HCT116 (cell line): Measurements from ENCODE around the gene C3orf52. TPM values are rescaled to one million over a fixed set of nuclear protein-coding genes. Genes with fewer than 3 reads are reported as not detected.

Source experiments
- ATAC-seq: fragments of 200-7000 bp; cut with Tn5 transposase; 2 replicates; pipeline ENCODE4 v1.9.1; 2020; ENCODE audit warnings: mild to moderate bottlenecking, moderate library complexity
- BruUV-seq: library from RNA; stranded (reverse); fragments of 400-500 nt; replicated peaks from 2 replicates; lab custom pipeline; 2021; lab: Mats Ljungman, UMichigan
- CTCF ChIA-PET: fragments of 300-600 bp; sonication (Branson Sonifier 250); formaldehyde crosslinking; loops from one replicate; lab custom pipeline; 2021; ENCODE audit warnings: antibody characterized with exemption; lab: Charles Lee
- POLR2A ChIA-PET: fragments of 300-600, 350-600 bp; sonication (Branson Sonifier 250); formaldehyde crosslinking; loops from one replicate; lab custom pipeline; 2021; ENCODE audit warnings: antibody characterized with exemption; lab: Charles Lee
- RAD21 ChIA-PET, 2 experiments: fragments of 300-600 bp; sonication (Branson Sonifier 250); formaldehyde crosslinking; loops; one replicate each; lab custom pipeline; 2023; ENCODE audit warnings: low total read pairs in 2 of 2; ENCODE audit not compliant: uncharacterized antibody in 2 of 2, unreplicated experiment in 2 of 2, low non-redundant PET in 1 of 2; lab: Charles Lee
- DNase-seq: peaks from one replicate; pipeline ENCODE4 v3.0.0-alpha.2; 2010; ENCODE audit warnings: low read depth, low spot score
- H2AFZ ChIP-seq: fragments of 200-600 bp; shearing (Covaris generic), sonication (generic); 2 replicates; pipeline ENCODE4 v1.6.1; 2017; ENCODE audit warnings: low read depth, mixed run types, mixed read lengths, antibody characterized with exemption, low read length; ENCODE audit not compliant: poor library complexity, severe bottlenecking
- H3K27ac ChIP-seq: 2 replicates; pipeline ENCODE4 v1.5.1; 2012; ENCODE audit warnings: low read depth, low read length
- H3K27me3 ChIP-seq: fragments of 200-600 bp; sonication (generic); 2 replicates; pipeline ENCODE4 v1.6.1; 2016; ENCODE audit warnings: mixed run types, low read length, mixed read lengths; ENCODE audit not compliant: insufficient read depth
- H3K36me3 ChIP-seq, 2 experiments: fragments of 200-500 bp in 1 of 2; fragments of 200-600 bp in 1 of 2; sonication (Bioruptor generic) in 1 of 2; sonication (generic) in 1 of 2; 2 replicates each; pipeline versions ENCODE4 v1.5.1 to v1.6.1; 2014 to 2016; ENCODE audit warnings: low read length in 2 of 2, inconsistent platforms in 1 of 2, mixed read lengths in 1 of 2, mixed run types in 1 of 2; ENCODE audit not compliant: insufficient read depth in 2 of 2, control insufficient read depth in 1 of 2
- H3K4me1 ChIP-seq, 2 experiments: fragments of 200-600 bp in 1 of 2; sonication (generic) in 1 of 2; 2 replicates each; pipeline versions ENCODE4 v1.5.1 to v1.6.1; 2012 to 2017; ENCODE audit warnings: low read length in 2 of 2, inconsistent platforms in 1 of 2, mild to moderate bottlenecking in 1 of 2, mixed read lengths in 1 of 2, mixed run types in 1 of 2, moderate library complexity in 1 of 2; ENCODE audit not compliant: insufficient read depth in 2 of 2, control insufficient read depth in 1 of 2
- H3K4me2 ChIP-seq: fragments of 200-600 bp; sonication (generic); 2 replicates; pipeline ENCODE4 v1.6.1; 2017; ENCODE audit warnings: mixed run types, low read length, mixed read lengths
- H3K4me3 ChIP-seq, 2 experiments: fragments of 200-600 bp in 1 of 2; sonication (generic) in 1 of 2; replicated peaks in 1 of 2; 2 replicates each; pipeline ENCODE4 v1.5.1; 2011 to 2016; ENCODE audit warnings: low read length in 2 of 2, control low read depth in 1 of 2, low read depth in 1 of 2, mild to moderate bottlenecking in 1 of 2, mixed read lengths in 1 of 2, mixed run types in 1 of 2
- H3K79me2 ChIP-seq: fragments of 200-600 bp; sonication (generic); 2 replicates; pipeline ENCODE4 v1.6.1; 2017; ENCODE audit warnings: mild to moderate bottlenecking, mixed run types, low read length, moderate library complexity, mixed read lengths; ENCODE audit not compliant: insufficient read depth
- H3K9ac ChIP-seq: fragments of 200-600 bp; sonication (generic); 2 replicates; pipeline ENCODE4 v1.6.1; 2016; ENCODE audit warnings: low read length, mixed read lengths
- H3K9me2 ChIP-seq: fragments of 200-600 bp; sonication (generic), shearing (Covaris generic); 2 replicates; pipeline ENCODE4 v1.6.1; 2017; ENCODE audit warnings: mixed run types, mild to moderate bottlenecking, moderate library complexity; ENCODE audit not compliant: insufficient read depth
- H3K9me3 ChIP-seq, 2 experiments: fragments of 200-500 bp in 1 of 2; fragments of 200-600 bp in 1 of 2; sonication (Bioruptor generic) in 1 of 2; sonication (generic) in 1 of 2; 2 replicates each; pipeline ENCODE4 v1.6.1; 2014 to 2017; ENCODE audit warnings: low read length in 2 of 2, mixed read lengths in 2 of 2, inconsistent platforms in 1 of 2, low read depth in 1 of 2, mild to moderate bottlenecking in 1 of 2, mixed run types in 1 of 2, moderate library complexity in 1 of 2; ENCODE audit not compliant: control insufficient read depth in 1 of 2, insufficient read depth in 1 of 2
- H4K20me1 ChIP-seq: fragments of 200-600 bp; sonication (generic), shearing (Covaris generic); 2 replicates; pipeline ENCODE4 v1.6.1; 2017; ENCODE audit warnings: mixed run types, mild to moderate bottlenecking, moderate library complexity; ENCODE audit not compliant: insufficient read depth
- CBX3 ChIP-seq: IDR thresholded peaks from 2 replicates; pipeline ENCODE4 v1.6.1; 2012; ENCODE audit warnings: low read depth
- CEBPB ChIP-seq: IDR thresholded peaks from 2 replicates; pipeline ENCODE4 v1.6.1; 2012; ENCODE audit warnings: low read depth
- EGR1 ChIP-seq: IDR thresholded peaks from 2 replicates; pipeline ENCODE4 v1.6.1; 2012; ENCODE audit warnings: low read depth
- ELF1 ChIP-seq: IDR thresholded peaks from 2 replicates; pipeline ENCODE4 v1.6.1; 2012; ENCODE audit warnings: low read depth, borderline replicate concordance
- FOSL1 ChIP-seq: IDR thresholded peaks from 2 replicates; pipeline ENCODE4 v1.6.1; 2012; ENCODE audit warnings: low read depth
- MAX ChIP-seq: IDR thresholded peaks from 2 replicates; pipeline ENCODE4 v1.6.1; 2012
- POLR2A ChIP-seq: IDR thresholded peaks from 2 replicates; pipeline ENCODE4 v1.7.0; 2011; ENCODE audit warnings: borderline replicate concordance; ENCODE audit not compliant: insufficient read depth, insufficient read length; ENCODE audit errors: extremely low read depth
- YY1 ChIP-seq: IDR thresholded peaks from 2 replicates; pipeline ENCODE4 v1.6.1; 2011; ENCODE audit warnings: low read length, low read depth, moderate library complexity, mild to moderate bottlenecking; ENCODE audit not compliant: insufficient replicate concordance; ENCODE audit errors: extremely low read depth
- ZBTB33 ChIP-seq: IDR thresholded peaks from 2 replicates; pipeline ENCODE4 v1.6.1; 2011; ENCODE audit warnings: mild to moderate bottlenecking, low read length, moderate library complexity; ENCODE audit not compliant: insufficient replicate concordance; ENCODE audit errors: extremely low read depth
- ZNF274 ChIP-seq: fragments of 200-500 bp; sonication (Bioruptor generic); IDR thresholded peaks from 2 replicates; pipeline ENCODE4 v1.6.1; 2014; ENCODE audit warnings: mild to moderate bottlenecking, low read depth, low read length, inconsistent platforms
- intact Hi-C: fragments of 100-400 bp; cut with micrococcal nuclease; formaldehyde crosslinking; loops from 2 replicates; pipeline ENCODE4 v1.10.0; 2022
- total RNA-seq: library from RNA; stranded (reverse); gene quantifications from one replicate; pipeline ENCODE4 v1.2.1, GENCODE V29; 2021; ENCODE audit not compliant: unreplicated experiment

C3orf52 gene
- total RNA-seq, 1 experiment from 2014 or later = 14.3 TPM

GRCh38 chr3:112141293-112141692 is 55.1 kb downstream of the C3orf52 start:
- intact Hi-C loops = no loop called here
- POLR2A ChIA-PET = no interaction called here
- RAD21 ChIA-PET = no interaction called here

More at GRCh38 chr3:112141293-112141692, 55.1 kb downstream of the C3orf52 start:
- Histone ChIP-seq H3K9me2 (no peaks in the 10 kb centered on the region), H3K36me3 (no peaks in the 10 kb centered on the region), H3K4me1 (no peaks in the 10 kb centered on the region), H4K20me1 (no peaks in the 10 kb centered on the region), H2AFZ (no peak overlapping the region), H3K4me3 (no peak overlapping the region), H3K4me2 (no peak overlapping the region), H3K9me3 (0 out of 4 replicates have a peak, but pooled peaks cover 0 to under 1% of the 10 kb centered on the region in 2 experiments), H3K27ac (no peak overlapping the region), H3K9ac (no peak overlapping the region), H3K79me2 (no peaks in the 10 kb centered on the region), H3K27me3 (no peaks in the 10 kb centered on the region)
- no TSS peak for BruUV-seq
- DNase-seq (no peak), ATAC-seq (no peak)
- CTCF ChIA-PET = no interaction called here
- no peak for TF ChIP-seq FOSL1
- TF ChIP-seq POLR2A = no peak
- TF ChIP-seq MAX = no peak
- TF ChIP-seq ZNF274 = no peak
- TF ChIP-seq ZBTB33 = no peak
- TF ChIP-seq EGR1 = no peak
- TF ChIP-seq CEBPB = no peak
- no peak for TF ChIP-seq ELF1
- TF ChIP-seq CBX3 = no peak
- no peak for TF ChIP-seq YY1
